Mesenchymal stem cell (in vitro differentiated cells and primary cell): ENCODE results near the gene SOCS3.
"Not testable (repeated sequence)": the region's sequence is repeated elsewhere in the genome, so short reads cannot be mapped to it uniquely, and the experiment has no call there.

Experiments
- DNase-seq: peaks from one replicate; pipeline ENCODE4 v3.0.0-alpha.2; 2013
- H2AFZ ChIP-seq: one replicate; pipeline ENCODE4 v1.6.1; 2013; ENCODE audit warnings: low read depth, mild to moderate bottlenecking, control low read depth, inconsistent platforms, low read length, moderate library complexity
- H2AK5ac ChIP-seq: 2 replicates; pipeline ENCODE4 v1.6.1; 2013; ENCODE audit warnings: low read length, moderate library complexity, mild to moderate bottlenecking, inconsistent platforms; ENCODE audit not compliant: severe bottlenecking
- H2BK120ac ChIP-seq: one replicate; pipeline ENCODE4 v1.6.1; 2013; ENCODE audit warnings: low read depth, mild to moderate bottlenecking, inconsistent platforms, low read length, moderate library complexity
- H2BK12ac ChIP-seq, 2 experiments: one replicate each; pipeline ENCODE4 v1.6.1; 2013; ENCODE audit warnings: inconsistent platforms in 2 of 2, low read length in 2 of 2, mild to moderate bottlenecking in 2 of 2, moderate library complexity in 2 of 2, control low read depth in 1 of 2
- H2BK15ac ChIP-seq: one replicate; pipeline ENCODE4 v1.6.1; 2013; ENCODE audit warnings: mild to moderate bottlenecking, low read depth, inconsistent platforms; ENCODE audit not compliant: poor library complexity, severe bottlenecking
- H2BK5ac ChIP-seq: 2 replicates; pipeline ENCODE4 v1.6.1; 2013; ENCODE audit warnings: low read depth, mild to moderate bottlenecking, low read length, control low read depth, inconsistent platforms; ENCODE audit not compliant: poor library complexity, severe bottlenecking
- H3K14ac ChIP-seq, 2 experiments: one replicate each; pipeline ENCODE4 v1.6.1; 2013; ENCODE audit warnings: inconsistent platforms in 2 of 2, low read length in 2 of 2, control low read depth in 1 of 2, mild to moderate bottlenecking in 1 of 2, moderate library complexity in 1 of 2
- H3K18ac ChIP-seq, 2 experiments: one replicate each; pipeline ENCODE4 v1.6.1; 2013; ENCODE audit warnings: inconsistent platforms in 2 of 2, low read length in 2 of 2, control low read depth in 1 of 2, low read depth in 1 of 2, mild to moderate bottlenecking in 1 of 2
- H3K23ac ChIP-seq, 2 experiments: one replicate each; pipeline ENCODE4 v1.6.1; 2013; ENCODE audit warnings: inconsistent platforms in 2 of 2, low read length in 2 of 2, mild to moderate bottlenecking in 2 of 2, moderate library complexity in 2 of 2, control low read depth in 1 of 2
- H3K27ac ChIP-seq: 2 replicates; pipeline ENCODE4 v1.5.1; 2013; ENCODE audit warnings: mild to moderate bottlenecking, moderate library complexity, low read length, control low read depth, inconsistent platforms; ENCODE audit not compliant: poor library complexity, severe bottlenecking
- H3K27me3 ChIP-seq, 2 experiments: 2 replicates each; pipeline versions ENCODE4 v1.6.1 to v1.7.0; 2013; ENCODE audit warnings: low read length in 2 of 2, mild to moderate bottlenecking in 2 of 2, moderate library complexity in 2 of 2, control low read depth in 1 of 2, inconsistent platforms in 1 of 2; ENCODE audit not compliant: control insufficient read depth in 1 of 2, insufficient read depth in 1 of 2
- H3K36me3 ChIP-seq, 2 experiments: 2 replicates each; pipeline versions ENCODE4 v1.6.1 to v1.7.0; 2013; ENCODE audit warnings: low read length in 2 of 2, control low read depth in 1 of 2, inconsistent platforms in 1 of 2, low read depth in 1 of 2, mild to moderate bottlenecking in 1 of 2; ENCODE audit not compliant: insufficient read depth in 2 of 2, control insufficient read depth in 1 of 2
- H3K4ac ChIP-seq, 2 experiments: one replicate each; pipeline ENCODE4 v1.6.1; 2013; ENCODE audit warnings: inconsistent platforms in 2 of 2, low read length in 2 of 2, mild to moderate bottlenecking in 2 of 2, moderate library complexity in 2 of 2, control low read depth in 1 of 2, low read depth in 1 of 2
- H3K4me1 ChIP-seq: 2 replicates; pipeline ENCODE4 v1.6.1; 2013; ENCODE audit warnings: low read depth, low read length, control low read depth; ENCODE audit not compliant: control insufficient read depth, insufficient read depth
- H3K4me2 ChIP-seq: 2 replicates; pipeline ENCODE4 v1.6.1; 2013; ENCODE audit warnings: low read length, mild to moderate bottlenecking, inconsistent platforms; ENCODE audit not compliant: poor library complexity, severe bottlenecking
- H3K4me3 ChIP-seq, 2 experiments: 2 replicates each; pipeline versions ENCODE4 v1.5.1 to v1.7.0; 2013; ENCODE audit warnings: low read length in 2 of 2, mild to moderate bottlenecking in 2 of 2, control low read depth in 1 of 2, low read depth in 1 of 2; ENCODE audit not compliant: insufficient read depth in 1 of 2
- H3K79me1 ChIP-seq: replicated peaks from 2 replicates; pipeline ENCODE4 v1.6.1; 2013; ENCODE audit warnings: mild to moderate bottlenecking, control low read depth, low read length, inconsistent platforms; ENCODE audit not compliant: poor library complexity, severe bottlenecking
- H3K9ac ChIP-seq: 2 replicates; pipeline ENCODE4 v1.7.0; 2013; ENCODE audit warnings: mild to moderate bottlenecking, low read length, moderate library complexity
- H3K9me3 ChIP-seq: 2 replicates; pipeline ENCODE4 v1.7.0; 2013; ENCODE audit warnings: mild to moderate bottlenecking, low read length; ENCODE audit not compliant: control insufficient read depth
- H4K8ac ChIP-seq: one replicate; pipeline ENCODE4 v1.6.1; 2013; ENCODE audit warnings: inconsistent platforms, mild to moderate bottlenecking, low read length, moderate library complexity
- H4K91ac ChIP-seq: one replicate; pipeline ENCODE4 v1.6.1; 2013; ENCODE audit warnings: mild to moderate bottlenecking, low read length, inconsistent platforms
- WGBS: methylation state at CpG from one replicate; pipeline ENCODE4 v1.1.7; 2013; ENCODE audit warnings: mixed read lengths; 5-methylcytosine and 5-hydroxymethylcytosine counted together

Gene SOCS3

DNA sequence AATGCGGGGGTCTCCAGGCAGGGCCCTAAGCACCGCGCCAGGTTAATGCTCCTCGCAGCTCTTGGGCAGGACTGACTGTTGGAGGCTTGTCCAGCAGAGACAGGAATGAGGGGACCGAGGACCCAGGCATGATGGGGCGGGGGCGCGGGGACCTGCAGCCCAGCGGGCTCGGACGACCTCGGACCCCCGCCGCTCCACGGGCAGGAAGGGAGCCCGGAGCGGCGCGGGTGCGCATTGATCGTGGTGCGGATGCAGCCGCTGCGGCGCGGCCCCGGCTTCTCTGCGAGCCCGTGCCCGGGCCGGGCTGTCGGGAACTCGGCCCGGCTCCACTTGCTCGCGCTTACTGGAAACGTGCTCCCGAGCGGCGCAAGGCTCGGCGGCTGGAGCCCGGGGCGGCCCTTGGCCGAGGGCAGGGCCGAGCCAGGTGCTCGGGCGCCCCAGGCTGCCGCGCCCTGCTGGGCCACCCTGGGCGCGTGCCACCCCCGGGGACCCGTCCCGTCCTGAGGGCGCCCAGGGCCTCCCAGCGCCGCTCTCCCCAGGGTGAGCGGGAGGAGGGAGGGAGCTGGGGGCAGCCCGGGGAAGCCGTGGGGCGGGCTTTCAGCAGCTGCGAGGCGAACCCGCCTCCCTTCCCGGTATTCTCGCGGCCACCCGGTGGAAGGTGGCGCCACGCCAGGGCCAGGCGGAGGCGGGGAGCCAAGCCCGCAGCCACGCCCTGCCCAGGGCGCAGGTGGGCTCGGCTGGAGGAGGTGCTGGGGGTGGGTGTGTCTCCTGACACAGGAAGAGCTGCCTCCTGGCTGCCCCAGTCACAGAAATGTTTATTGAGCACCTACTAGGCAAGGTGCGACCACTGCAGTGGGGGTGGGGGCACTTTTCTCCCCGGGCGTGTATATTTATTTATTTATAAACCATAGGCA, 45.9 kb downstream of the SOCS3 start:
- 2% methylated on average over 51 of the region's 80 CpGs for WGBS
- DNase-seq: peak; percentile 80
- peak overlapping the region; percentile 91 to 93 for H3K18ac ChIP-seq

DNA sequence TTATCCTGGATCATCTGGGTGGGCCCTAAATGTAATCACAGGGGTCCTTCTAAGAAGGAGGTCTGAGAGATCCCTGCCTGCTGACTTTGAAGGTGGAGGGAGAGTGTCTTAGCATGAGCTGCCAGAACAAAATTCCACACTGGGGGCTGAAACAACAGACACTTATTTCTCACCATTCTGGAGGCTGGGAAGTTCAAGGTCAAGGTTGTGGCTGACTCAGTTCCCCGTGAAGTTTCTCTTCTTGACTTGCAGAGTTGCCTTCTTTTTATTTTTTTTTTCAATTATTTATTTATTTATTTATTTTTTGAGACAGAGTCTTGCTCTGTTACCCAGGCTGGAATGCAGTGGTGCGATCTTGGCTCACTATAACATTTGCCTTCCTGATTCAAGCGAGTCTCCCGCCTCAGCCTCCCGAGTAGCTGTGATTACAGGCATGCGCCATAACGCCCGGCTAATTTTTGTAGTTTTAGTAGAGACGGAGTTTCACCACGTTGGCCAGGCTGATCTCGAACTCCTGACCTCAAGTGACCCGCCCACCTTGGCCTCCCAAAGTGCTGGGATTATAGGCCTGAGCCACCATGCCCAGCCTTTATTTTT, 50.1 kb downstream of the SOCS3 start:
- not testable (repeated sequence) for H2BK15ac ChIP-seq, H2BK12ac ChIP-seq, H3K18ac ChIP-seq, H3K36me3 ChIP-seq, H3K4me3 ChIP-seq, H4K91ac ChIP-seq, H2BK120ac ChIP-seq, H3K4ac ChIP-seq, H2AFZ ChIP-seq, H3K4me2 ChIP-seq, H3K23ac ChIP-seq, H3K27ac ChIP-seq, H4K8ac ChIP-seq, H3K79me1 ChIP-seq, H3K27me3 ChIP-seq, DNase-seq, H3K9ac ChIP-seq, H3K14ac ChIP-seq, H2BK5ac ChIP-seq, H3K9me3 ChIP-seq
- WGBS: 94% methylated on average over 11 of the region's 12 CpGs
- H3K4me1 ChIP-seq: peaks cover 10% of the 10 kb centered on the region
- peak overlapping the region; percentile 43 for H2AK5ac ChIP-seq

More for the DNA sequence above, 45.9 kb downstream of the SOCS3 start:
- peak overlapping the region; percentile 83 for H3K4me2 ChIP-seq
- peak overlapping the region in 1 of 2 experiments; percentile 73 for H3K14ac ChIP-seq
- peaks cover 43% of the 10 kb centered on the region for H3K4me1 ChIP-seq
- H2AFZ ChIP-seq: peak overlapping the region; percentile 5
- H2BK15ac ChIP-seq: peak overlapping the region; percentile 99
- peak overlapping the region; percentile 84 to 86 for H3K4ac ChIP-seq
- H3K27ac ChIP-seq: no peak overlapping the region
- no peaks in the 10 kb centered on the region for H3K9me3 ChIP-seq
- H4K8ac ChIP-seq: peak overlapping the region; percentile 87
- H3K79me1 ChIP-seq: no peaks in the 10 kb centered on the region
- H2AK5ac ChIP-seq: peak overlapping the region; percentile 40
- peak overlapping the region; percentile 94 to 98 for H2BK12ac ChIP-seq
- peak overlapping the region; percentile 98 for H2BK120ac ChIP-seq
- no peak overlapping the region for H3K23ac ChIP-seq
- H3K9ac ChIP-seq: peak overlapping the region; percentile 87
- H4K91ac ChIP-seq: peak overlapping the region; percentile 92
- H3K4me3 ChIP-seq: peak overlapping the region; percentile 50 to 63
- H3K36me3 ChIP-seq: no peaks in the 10 kb centered on the region
- H2BK5ac ChIP-seq: peak overlapping the region; percentile 81
- H3K27me3 ChIP-seq: no peaks in the 10 kb centered on the region

DNA sequence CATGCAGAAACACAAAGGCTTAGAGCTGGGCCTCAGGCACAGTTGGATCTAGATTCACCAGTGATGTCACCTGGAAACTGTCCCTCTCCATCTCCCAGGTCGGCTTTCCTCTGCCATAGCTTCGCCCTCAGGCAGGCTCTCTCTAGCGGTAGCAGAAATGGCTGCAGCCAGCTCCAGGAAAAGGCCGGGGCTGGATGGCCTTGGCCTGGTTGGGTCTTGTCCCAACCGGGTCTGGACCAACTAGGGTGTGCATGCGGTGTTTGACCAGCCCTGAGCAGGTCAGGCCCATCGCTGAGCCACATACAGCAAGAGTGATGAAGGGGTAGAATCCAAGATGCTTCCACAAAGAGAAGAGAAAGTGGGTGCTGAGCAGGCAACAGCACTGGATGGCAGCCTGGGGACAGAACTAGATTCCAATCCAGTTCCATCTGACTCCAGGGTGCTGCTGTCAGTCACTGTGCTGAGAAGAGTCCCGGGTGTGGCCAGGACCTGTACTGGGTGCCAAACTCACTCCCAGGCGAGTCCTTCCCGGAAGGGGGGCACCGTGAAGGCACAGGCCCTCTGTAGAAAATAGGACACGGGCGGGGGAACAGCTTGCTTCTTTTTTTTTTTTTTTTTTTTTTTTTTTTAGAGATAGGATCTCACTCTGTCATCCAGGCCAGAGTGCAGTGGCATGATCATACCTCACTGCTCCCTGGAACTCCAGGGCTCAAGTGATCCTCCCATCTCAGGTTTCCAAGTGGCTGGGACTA, 51.8 kb downstream of the SOCS3 start:
- Histone ChIP-seq H3K27ac (no peak overlapping the region), H2AK5ac (no peak overlapping the region), H3K4me2 (no peak overlapping the region), H3K27me3 (no peaks in the 10 kb centered on the region), H3K14ac (no peak overlapping the region), H2AFZ (no peak overlapping the region), H3K9me3 (no peaks in the 10 kb centered on the region), H2BK15ac (no peak overlapping the region), H3K79me1 (no peaks in the 10 kb centered on the region), H4K8ac (no peak overlapping the region), H4K91ac (no peak overlapping the region), H2BK5ac (no peak overlapping the region), H3K4me3 (no peak overlapping the region), H3K36me3 (no peaks in the 10 kb centered on the region), H3K18ac (peak overlapping the region in 1 of 2 experiments; percentile 50), H3K4me1 (peaks cover 2% of the 10 kb centered on the region), H2BK12ac (peak overlapping the region in 1 of 2 experiments; percentile 40), H2BK120ac (no peak overlapping the region), H3K9ac (no peak overlapping the region), H3K4ac (peak overlapping the region in 1 of 2 experiments; percentile 40), H3K23ac (no peak overlapping the region)
- WGBS: 96% methylated on average over 8 of the region's 13 CpGs
- no peak for DNase-seq
